Suprapubic skin (tissue), 4 donors: ENCODE results near the gene RPTOR. TPM values are rescaled to one million over a fixed set of nuclear protein-coding genes. Genes with fewer than 3 reads are reported as not detected.

Experiments
- DNase-seq, 2 donors: peaks; one replicate each; pipeline ENCODE4 v3.0.0-alpha.2; 2019; ENCODE audit warnings: low spot score in 2 of 2
- H3K27ac ChIP-seq: fragments of 200-600 bp; sonication (generic); one replicate; pipeline ENCODE4 v1.5.1; 2019
- H3K27me3 ChIP-seq: fragments of 200-600 bp; sonication (generic); one replicate; pipeline ENCODE4 v1.5.1; 2019
- H3K36me3 ChIP-seq: fragments of 200-600 bp; sonication (generic); one replicate; pipeline ENCODE4 v1.5.1; 2019
- H3K4me1 ChIP-seq: fragments of 200-600 bp; sonication (generic); one replicate; pipeline ENCODE4 v1.5.1; 2019
- H3K4me3 ChIP-seq: fragments of 200-600 bp; sonication (generic); one replicate; pipeline ENCODE4 v1.5.1; 2019; ENCODE audit warnings: mild to moderate bottlenecking
- H3K9me3 ChIP-seq: fragments of 200-600 bp; sonication (generic); one replicate; pipeline ENCODE4 v1.5.1; 2019
- EP300 ChIP-seq: sonication (generic); formaldehyde crosslinking; IDR thresholded peaks from one replicate; pipeline ENCODE4 v1.6.1; 2017; ENCODE audit warnings: antibody characterized with exemption
- POLR2A ChIP-seq, 2 donors: fragments of 450-650 bp; IDR thresholded peaks; one replicate each; pipeline ENCODE4 v1.6.1; 2017; ENCODE audit warnings: antibody characterized with exemption in 2 of 2, mild to moderate bottlenecking in 2 of 2, moderate library complexity in 2 of 2
- POLR2AphosphoS5 ChIP-seq, 3 donors: sonication (generic); formaldehyde crosslinking; IDR thresholded peaks; one replicate each; pipeline ENCODE4 v1.6.1; 2017; ENCODE audit warnings: antibody characterized with exemption in 3 of 3
- WGBS: methylation state at CpG from one replicate; pipeline ENCODE4 v1.1.5; 2018; 5-methylcytosine and 5-hydroxymethylcytosine counted together
- total RNA-seq, 4 donors: library from RNA; depleted of rRNA; stranded (reverse); fragments of >200 nt; gene quantifications; one replicate each; pipeline ENCODE4 v1.1.0, GENCODE V29; 2016
- TF ChIP-seq, protein P1 (sequence below), 2 donors: fragments of 200-600 bp in 1 of 2; fragments of 450-650 bp in 1 of 2; sonication (generic) in 1 of 2; IDR thresholded peaks; one replicate each; pipeline ENCODE4 v1.5.1; 2016 to 2019; ENCODE audit warnings: antibody characterized with exemption in 2 of 2, mild to moderate bottlenecking in 1 of 2, moderate library complexity in 1 of 2

RPTOR gene
- total RNA-seq, 4 donors from 2014 or later: 45.8 to 84.6 (median 53.0) TPM

DNA sequence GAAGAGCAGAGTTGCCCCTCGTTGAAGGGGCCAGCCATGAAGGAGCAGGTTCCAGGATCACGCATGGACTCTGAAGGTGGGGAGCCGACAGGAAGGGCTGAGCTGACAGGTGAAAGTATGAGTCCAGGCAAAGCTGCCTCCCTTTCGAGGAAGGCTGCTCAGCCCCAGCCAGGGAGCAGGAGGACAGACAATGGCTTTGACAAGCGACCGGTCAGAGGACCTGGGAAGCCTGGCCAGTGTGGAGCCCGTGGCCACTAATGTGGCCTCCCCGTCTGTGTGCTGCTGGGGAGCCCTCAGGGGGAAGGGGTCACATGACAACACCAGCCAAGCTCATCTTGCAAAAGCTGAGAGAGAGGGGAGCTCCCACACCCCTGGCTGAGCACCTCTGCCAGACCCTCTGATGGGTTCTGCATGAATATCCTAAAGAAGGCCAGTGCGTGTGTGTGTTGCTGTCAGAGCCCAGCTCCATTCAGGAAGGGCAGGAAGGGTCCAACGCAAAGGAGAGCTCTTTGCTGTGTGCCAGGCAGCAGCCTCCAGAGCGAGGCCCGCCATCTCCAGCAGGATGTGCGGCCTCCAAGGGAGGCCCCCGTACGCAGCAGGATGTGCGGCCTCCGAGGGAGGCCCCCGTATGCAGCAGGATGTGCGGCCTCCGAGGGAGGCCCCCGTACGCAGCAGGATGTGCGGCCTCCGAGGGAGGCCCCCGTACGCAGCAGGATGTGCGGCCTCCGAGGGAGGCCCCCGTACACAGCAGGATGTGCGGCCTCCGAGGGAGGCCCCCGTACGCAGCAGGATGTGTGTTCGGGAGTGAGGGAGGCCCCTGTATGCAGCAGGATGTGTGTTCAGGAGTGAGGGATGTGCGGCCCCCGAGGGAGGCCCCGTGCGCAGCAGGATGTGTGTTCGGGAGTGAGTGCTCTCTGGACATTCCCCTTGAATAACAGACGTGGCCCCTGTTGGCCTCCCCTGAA lies 344.9 kb downstream of the RPTOR start:
- no peaks in the 10 kb centered on the region for H3K9me3 ChIP-seq
- 92% methylated on average over 18 of the region's 40 CpGs for WGBS
- H3K4me3 ChIP-seq: no peak overlapping the region
- TF ChIP-seq POLR2AphosphoS5 (IDR thresholded peaks at IDR 0.05) (no peak), EP300 (no peak), POLR2A (IDR thresholded peaks at IDR 0.05) (no peak)
- TF ChIP-seq, protein P1, sequence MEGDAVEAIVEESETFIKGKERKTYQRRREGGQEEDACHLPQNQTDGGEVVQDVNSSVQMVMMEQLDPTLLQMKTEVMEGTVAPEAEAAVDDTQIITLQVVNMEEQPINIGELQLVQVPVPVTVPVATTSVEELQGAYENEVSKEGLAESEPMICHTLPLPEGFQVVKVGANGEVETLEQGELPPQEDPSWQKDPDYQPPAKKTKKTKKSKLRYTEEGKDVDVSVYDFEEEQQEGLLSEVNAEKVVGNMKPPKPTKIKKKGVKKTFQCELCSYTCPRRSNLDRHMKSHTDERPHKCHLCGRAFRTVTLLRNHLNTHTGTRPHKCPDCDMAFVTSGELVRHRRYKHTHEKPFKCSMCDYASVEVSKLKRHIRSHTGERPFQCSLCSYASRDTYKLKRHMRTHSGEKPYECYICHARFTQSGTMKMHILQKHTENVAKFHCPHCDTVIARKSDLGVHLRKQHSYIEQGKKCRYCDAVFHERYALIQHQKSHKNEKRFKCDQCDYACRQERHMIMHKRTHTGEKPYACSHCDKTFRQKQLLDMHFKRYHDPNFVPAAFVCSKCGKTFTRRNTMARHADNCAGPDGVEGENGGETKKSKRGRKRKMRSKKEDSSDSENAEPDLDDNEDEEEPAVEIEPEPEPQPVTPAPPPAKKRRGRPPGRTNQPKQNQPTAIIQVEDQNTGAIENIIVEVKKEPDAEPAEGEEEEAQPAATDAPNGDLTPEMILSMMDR (IDR thresholded peaks at IDR 0.05): no peak
- H3K4me1 ChIP-seq: peaks cover 30% of the 10 kb centered on the region
- H3K36me3 ChIP-seq: peaks cover 52% of the 10 kb centered on the region
- no peaks in the 10 kb centered on the region for H3K27me3 ChIP-seq
- no peak for DNase-seq
- H3K27ac ChIP-seq: no peak overlapping the region

DNA sequence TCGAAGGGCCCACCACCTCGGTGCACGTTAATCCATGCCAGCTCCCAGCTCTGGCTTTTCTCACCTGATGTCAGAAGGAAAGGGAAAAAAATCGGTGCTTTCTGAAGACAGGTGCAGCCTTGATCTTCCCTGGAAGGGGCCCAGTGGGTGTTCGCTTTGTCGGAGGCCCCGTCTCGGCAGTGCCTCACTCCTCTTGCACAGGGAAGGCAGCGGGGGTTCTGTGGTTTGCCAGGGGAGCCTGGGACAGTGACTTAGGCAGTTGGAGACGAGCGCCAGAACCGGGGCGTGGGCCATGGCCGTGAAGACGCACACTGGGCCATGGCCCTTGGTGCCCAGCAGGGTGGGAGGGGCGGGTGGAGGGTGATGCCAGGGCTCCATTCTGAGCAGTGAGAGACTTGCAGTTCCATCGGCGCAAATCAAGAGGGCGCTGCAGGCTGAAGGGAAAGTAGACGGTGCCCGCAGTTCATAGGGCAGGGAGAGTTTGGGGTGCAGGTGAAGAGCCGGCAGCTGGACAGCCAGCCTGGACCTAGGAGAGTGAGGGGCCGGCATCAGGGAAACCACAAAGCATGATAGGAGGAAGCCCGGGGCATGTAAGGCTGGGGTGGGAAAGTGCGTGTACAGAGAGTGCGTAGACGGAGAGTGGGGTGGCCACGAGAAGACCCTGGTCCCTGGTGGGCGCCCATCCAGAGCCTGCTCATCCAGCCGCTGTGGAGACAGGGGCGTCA lies 345.7 kb downstream of the RPTOR start:
- Histone ChIP-seq H3K9me3 (no peaks in the 10 kb centered on the region), H3K36me3 (peaks cover 50% of the 10 kb centered on the region), H3K27ac (peak overlapping the region; percentile 76), H3K4me1 (peaks cover 30% of the 10 kb centered on the region), H3K4me3 (no peak overlapping the region), H3K27me3 (no peaks in the 10 kb centered on the region)
- 89% methylated on average over 31 of the region's 31 CpGs for WGBS
- DNase-seq: no peak
- TF ChIP-seq POLR2AphosphoS5 (IDR thresholded peaks at IDR 0.05) (no peak), EP300 (no peak), POLR2A (IDR thresholded peaks at IDR 0.05) (no peak)
- TF ChIP-seq, protein P1 (IDR thresholded peaks at IDR 0.05): no peak

DNA sequence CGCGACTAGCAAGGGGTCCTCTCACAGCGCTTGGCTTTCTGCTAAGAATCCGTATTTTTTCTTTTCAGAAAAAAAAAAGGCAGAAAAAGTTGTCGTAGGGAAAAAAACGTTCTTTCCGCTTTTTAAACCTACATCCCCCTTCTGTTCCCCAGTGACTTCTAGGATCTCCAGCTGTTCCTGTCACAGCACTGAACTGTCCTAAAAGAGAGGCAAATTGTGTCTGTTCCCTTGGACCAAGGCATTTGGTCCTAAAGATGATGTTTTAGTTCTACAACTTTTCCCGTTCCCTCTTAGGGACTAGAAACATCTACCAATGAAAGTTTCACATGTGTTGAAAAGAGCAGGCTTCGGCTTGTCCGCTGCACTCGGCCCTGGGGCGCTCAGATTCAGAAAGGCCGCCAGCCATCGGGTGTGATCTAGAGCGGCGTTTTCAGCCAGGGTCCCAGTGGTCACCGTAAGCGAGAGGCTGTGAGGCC lies 346.3 kb downstream of the RPTOR start:
- Histone ChIP-seq H3K27me3 (no peaks in the 10 kb centered on the region), H3K4me1 (peaks cover 30% of the 10 kb centered on the region), H3K9me3 (no peaks in the 10 kb centered on the region), H3K27ac (peak overlapping the region; percentile 76), H3K36me3 (peaks cover 50% of the 10 kb centered on the region), H3K4me3 (no peak overlapping the region)
- TF ChIP-seq POLR2AphosphoS5 (IDR thresholded peaks at IDR 0.05) (no peak), EP300 (no peak), POLR2A (IDR thresholded peaks at IDR 0.05) (no peak)
- DNase-seq: no peak
- 68% methylated on average over 17 of the region's 18 CpGs for WGBS

DNA sequence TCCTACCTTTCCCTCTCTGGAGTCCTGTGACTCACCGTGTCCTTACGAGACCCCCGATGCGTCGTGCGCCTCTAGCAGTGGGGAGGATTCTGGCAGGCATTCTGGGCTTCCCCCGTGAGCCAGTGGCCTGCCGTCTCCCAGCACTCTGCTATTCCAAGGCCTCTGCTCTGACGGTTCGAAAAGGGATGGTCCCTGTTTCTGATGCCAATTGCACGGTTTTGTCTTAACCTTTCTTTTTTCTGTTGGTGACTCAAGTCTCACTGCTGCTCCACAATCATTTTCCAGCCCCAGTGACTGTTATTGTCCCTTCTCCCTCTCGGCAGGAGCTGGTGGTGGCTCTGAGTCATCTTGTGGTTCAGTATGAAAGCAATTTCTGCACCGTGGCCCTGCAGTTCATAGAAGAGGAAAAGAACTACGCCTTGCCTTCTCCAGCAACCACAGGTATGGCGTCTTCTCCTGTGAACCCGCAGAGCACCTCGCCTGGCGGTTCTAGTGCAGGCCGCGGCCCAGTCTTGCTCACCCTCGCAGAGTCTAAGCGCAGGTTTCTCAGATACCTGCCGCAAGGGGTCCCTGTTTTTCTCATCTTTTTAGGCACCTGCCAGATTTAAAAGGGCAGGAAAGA lies 346.9 kb downstream of the RPTOR start:
- 53% methylated on average over 23 of the region's 23 CpGs for WGBS
- TF ChIP-seq, protein P1 (IDR thresholded peaks at IDR 0.05): peak in 1 of 2 donors; percentile 5
- no peak for TF ChIP-seq POLR2A (IDR thresholded peaks at IDR 0.05)
- H3K4me1 ChIP-seq: peaks cover 30% of the 10 kb centered on the region
- H3K9me3 ChIP-seq: no peaks in the 10 kb centered on the region
- peak overlapping the region; percentile 76 for H3K27ac ChIP-seq
- H3K4me3 ChIP-seq: no peak overlapping the region
- H3K27me3 ChIP-seq: no peaks in the 10 kb centered on the region
- peaks cover 53% of the 10 kb centered on the region for H3K36me3 ChIP-seq
- DNase-seq: no peak

DNA sequence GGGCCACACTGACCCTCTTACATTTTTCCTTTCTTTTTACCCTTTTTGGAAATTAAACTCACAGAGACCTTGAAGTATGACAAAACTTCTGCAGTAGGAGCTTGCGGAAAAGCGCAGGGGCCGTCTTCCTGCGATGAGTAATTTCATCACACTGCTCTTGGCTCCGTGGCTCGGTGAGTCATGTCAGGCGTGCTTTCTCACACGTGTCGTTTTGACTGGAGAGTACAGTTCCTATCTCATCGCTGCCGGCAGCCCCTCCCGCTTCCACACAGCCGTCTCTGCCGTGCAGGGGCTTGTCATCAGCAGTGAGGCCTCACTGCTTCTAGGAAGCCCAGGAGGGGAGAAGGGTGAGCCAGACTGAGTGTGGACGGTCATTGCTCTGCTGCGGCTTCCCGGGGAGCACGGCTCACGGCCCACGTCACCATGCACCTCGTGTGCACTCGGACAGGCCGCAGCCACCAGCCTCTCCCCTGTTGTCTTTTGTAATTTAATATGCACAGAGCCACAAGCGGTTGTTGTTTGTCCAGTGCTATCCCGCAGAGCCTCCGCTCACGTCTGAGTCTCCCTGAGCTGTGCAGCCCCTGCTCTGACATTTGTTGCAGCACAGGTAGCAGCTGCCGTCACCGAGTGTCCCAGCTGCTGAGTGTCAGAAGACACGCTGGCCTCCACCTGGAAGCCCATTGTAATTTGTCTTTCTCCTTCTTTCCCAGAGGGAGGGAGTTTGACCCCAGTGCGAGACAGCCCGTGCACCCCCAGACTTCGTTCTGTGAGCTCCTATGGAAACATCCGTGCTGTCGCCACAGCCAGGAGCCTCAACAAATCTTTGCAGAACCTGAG lies 347.6 kb downstream of the RPTOR start:
- DNase-seq: no peak

More for the DNA sequence above, 347.6 kb downstream of the RPTOR start:
- Histone ChIP-seq H3K4me3 (no peak overlapping the region), H3K9me3 (no peaks in the 10 kb centered on the region), H3K36me3 (peaks cover 52% of the 10 kb centered on the region), H3K27ac (peak overlapping the region; percentile 76), H3K27me3 (no peaks in the 10 kb centered on the region), H3K4me1 (peaks cover 31% of the 10 kb centered on the region)
- WGBS: 46% methylated on average over 32 of the region's 35 CpGs
- TF ChIP-seq POLR2AphosphoS5 (IDR thresholded peaks at IDR 0.05) (no peak), POLR2A (IDR thresholded peaks at IDR 0.05) (no peak), EP300 (no peak)
- TF ChIP-seq, protein P1 (IDR thresholded peaks at IDR 0.05): no peak
